GM18520 (cell line): ENCODE data around the gene ZNF705A.
"Not testable (repeated sequence)": the region's sequence is repeated elsewhere in the genome, so short reads cannot be mapped to it uniquely, and the experiment has no call there.

Experiments
- ATAC-seq: cut with Tn5 transposase; IDR thresholded peaks from one replicate; pipeline ENCODE4 v1.9.1; 2021; ENCODE audit not compliant: unreplicated experiment

Gene ZNF705A

GRCh38 chr12:8183346-8183745, 26.5 kb downstream of the ZNF705A start:
- not testable (repeated sequence) for ATAC-seq

GRCh38 chr12:8184206-8184605, 27.4 kb downstream of the ZNF705A start:
- not testable (repeated sequence) for ATAC-seq

GRCh38 chr12:8188088-8188487, 31.3 kb downstream of the ZNF705A start:
- not testable (repeated sequence) for ATAC-seq

DNA sequence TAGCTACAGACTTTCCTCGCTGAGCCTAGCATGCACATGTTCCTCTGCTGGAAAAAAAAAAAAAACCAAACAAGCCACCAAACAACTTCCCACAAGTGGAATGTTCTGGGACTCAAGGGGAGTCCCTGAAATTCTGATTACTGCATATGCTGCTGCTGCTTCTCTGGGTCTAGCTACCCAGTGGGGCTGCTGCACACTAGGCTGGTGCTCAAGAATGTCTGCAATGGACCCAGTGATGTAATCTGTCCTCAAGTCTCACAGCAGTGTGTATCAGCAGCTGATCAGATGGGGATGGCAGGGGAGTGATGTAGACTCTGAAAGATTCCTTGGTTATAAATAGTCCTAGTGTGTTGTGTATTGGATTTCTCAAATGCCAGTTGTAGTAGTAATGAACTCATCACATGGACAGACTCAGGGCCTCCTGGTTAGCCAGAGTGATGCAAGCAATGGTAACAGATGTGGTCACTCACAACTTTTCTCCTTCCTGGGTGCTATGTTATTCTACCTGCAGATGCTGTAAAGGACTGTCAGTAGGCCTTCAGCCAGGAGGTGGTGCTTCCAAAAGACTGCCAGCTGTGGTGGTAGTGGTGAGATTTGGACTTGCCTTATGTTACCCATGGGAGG, 41.0 kb downstream of the ZNF705A start:
- ATAC-seq = not testable (repeated sequence)

- not testable (repeated sequence) for ATAC-seq
Measured at GRCh38 chr12:8218711-8219382, 62.0 kb downstream of the ZNF705A start.

DNA sequence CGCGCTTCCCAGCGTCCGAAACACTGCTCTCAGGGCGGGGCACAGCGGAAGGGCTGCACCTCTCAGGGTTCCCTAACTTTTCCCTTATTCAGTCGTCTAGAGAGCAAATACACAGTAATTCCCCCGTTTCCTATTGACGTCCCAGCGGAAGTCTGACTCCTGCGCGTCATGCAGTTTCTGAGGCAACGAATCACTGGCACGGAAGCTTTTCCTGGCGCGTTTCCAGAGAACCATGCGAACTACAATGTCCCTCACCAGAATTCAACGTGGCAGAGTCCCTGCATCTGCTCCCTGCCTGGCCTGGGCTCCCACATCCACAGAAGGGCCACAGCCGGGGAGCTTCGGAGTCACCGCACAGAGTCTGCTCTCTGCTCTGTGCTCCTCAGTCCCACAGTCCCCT, 64.6 kb downstream of the ZNF705A start:
- ATAC-seq = not testable (repeated sequence)

- ATAC-seq = not testable (repeated sequence)
Measured at GRCh38 chr12:8221844-8222243, 65.0 kb downstream of the ZNF705A start.

DNA sequence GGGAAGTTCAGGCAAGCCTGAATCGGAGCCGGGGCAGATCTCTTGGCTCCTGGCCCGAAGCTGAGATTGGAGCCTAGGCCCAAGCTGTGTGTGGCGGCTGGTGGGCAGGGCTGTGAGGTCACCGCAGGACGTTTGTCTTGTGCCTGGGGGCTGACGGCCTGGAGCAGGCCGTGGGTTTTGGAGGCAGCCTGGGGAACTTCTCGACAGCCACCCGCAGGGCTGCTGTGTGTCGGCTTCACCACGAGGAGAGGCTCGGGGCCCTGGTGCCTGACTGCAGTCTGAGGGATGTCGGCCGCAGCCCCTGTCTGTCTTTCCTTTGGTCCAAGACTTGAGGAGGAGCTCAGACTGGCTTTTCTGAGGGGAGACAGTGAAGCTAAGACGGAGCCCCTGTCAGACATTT, 65.5 kb downstream of the ZNF705A start:
- ATAC-seq = not testable (repeated sequence)

GRCh38 chr12:8223646-8224045, 66.8 kb downstream of the ZNF705A start:
- not testable (repeated sequence) for ATAC-seq

DNA sequence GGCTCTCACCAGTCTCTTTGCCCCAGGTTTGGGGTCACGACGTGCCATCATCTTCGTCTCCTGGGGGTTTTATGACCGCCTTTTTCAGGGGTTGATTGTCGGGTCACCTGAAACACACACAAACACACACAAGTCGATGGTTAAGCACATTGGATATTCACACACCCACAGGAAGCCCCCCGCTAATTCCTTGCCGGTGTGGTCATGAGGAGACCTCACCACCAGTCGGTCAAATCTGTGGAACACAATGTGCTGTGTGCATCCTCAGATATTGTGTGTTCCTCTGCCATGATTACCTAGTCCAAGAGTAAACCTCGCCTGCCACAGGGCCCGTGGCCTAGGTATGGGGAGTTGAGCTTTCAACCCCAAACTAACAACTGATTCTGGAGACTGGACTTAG, 68.0 kb downstream of the ZNF705A start:
- not testable (repeated sequence) for ATAC-seq

GRCh38 chr12:8226355-8226754, 69.5 kb downstream of the ZNF705A start:
- ATAC-seq = no peak

GRCh38 chr12:8226992-8227731, 70.3 kb downstream of the ZNF705A start, which contains the start of gene FAM90A1:
Gene FAM90A1 (minus strand): TSS chr12:8227618. CDS start chr12:8224832, 2,786 bp downstream.
- ATAC-seq = not testable (repeated sequence)

DNA sequence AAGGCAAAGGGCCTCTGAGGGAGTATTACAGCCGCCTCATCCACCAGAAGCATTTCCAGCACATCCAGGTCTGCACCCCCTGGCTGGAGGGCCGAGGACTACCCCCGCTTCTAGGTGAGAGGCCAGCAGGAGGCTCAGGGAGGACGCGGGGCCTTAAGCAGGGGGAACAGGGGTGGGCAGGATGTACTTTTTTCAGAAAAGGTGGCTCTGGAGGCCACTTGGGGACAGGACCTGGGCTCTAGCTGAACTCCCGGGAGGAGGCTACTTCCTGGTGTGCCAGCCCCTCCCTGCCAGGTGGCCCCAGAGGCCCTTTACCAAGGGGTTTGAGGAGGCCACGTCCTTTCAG, 70.9 kb downstream of the ZNF705A start:
- ATAC-seq = not testable (repeated sequence)

- not testable (repeated sequence) for ATAC-seq
Measured at GRCh38 chr12:8228607-8229006, 71.8 kb downstream of the ZNF705A start.

- not testable (repeated sequence) for ATAC-seq
Measured at GRCh38 chr12:8229486-8229885, 72.7 kb downstream of the ZNF705A start.
